Hepatocyte (in vitro differentiated cells): ENCODE results near the gene TSPAN9.

Experiments used
- EZH2 ChIP-seq: fragments of 200-600 bp; sonication (generic); IDR thresholded peaks from 2 replicates; pipeline ENCODE4 v1.6.1; 2016; ENCODE audit warnings: antibody characterized with exemption, mild to moderate bottlenecking, borderline replicate concordance
- TF ChIP-seq, protein P1 (sequence below): fragments of 200-600 bp; sonication (generic); IDR thresholded peaks from 2 replicates; pipeline ENCODE4 v1.5.1; 2016; ENCODE audit warnings: antibody characterized with exemption, mild to moderate bottlenecking; ENCODE audit not compliant: poor library complexity

DNA sequence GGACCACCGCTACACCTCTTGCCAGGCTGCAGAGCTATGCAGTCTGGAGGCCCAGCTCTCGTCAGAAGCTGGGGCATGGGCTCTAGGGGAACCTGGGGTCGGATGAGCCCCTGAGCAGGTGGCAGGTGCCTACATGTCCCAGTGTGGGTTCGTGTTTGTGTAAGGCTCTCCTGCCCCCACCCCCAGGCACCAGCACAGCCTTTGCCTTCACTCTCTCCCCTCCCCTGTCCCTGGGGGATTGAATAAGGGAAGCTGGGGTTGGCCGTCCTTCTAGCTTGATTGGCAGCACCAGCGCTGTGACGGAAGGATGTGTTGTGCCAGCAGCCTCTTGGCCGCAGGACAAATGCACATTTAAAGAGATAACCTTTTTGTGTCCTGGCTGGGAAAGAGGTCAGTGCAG, 34.8 kb upstream of the TSPAN9 start:
- TF ChIP-seq, protein P1, sequence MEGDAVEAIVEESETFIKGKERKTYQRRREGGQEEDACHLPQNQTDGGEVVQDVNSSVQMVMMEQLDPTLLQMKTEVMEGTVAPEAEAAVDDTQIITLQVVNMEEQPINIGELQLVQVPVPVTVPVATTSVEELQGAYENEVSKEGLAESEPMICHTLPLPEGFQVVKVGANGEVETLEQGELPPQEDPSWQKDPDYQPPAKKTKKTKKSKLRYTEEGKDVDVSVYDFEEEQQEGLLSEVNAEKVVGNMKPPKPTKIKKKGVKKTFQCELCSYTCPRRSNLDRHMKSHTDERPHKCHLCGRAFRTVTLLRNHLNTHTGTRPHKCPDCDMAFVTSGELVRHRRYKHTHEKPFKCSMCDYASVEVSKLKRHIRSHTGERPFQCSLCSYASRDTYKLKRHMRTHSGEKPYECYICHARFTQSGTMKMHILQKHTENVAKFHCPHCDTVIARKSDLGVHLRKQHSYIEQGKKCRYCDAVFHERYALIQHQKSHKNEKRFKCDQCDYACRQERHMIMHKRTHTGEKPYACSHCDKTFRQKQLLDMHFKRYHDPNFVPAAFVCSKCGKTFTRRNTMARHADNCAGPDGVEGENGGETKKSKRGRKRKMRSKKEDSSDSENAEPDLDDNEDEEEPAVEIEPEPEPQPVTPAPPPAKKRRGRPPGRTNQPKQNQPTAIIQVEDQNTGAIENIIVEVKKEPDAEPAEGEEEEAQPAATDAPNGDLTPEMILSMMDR: no peak
- TF ChIP-seq EZH2: no peak
